ENCODE measurements around the gene WFDC12. TPM values are rescaled to one million over a fixed set of nuclear protein-coding genes. Genes with fewer than 3 reads are reported as not detected.

WFDC12 gene
- total and polyA plus RNA-seq, 7 donors, result 0.42 to 1.2 TPM; not detected in 5

DNA sequence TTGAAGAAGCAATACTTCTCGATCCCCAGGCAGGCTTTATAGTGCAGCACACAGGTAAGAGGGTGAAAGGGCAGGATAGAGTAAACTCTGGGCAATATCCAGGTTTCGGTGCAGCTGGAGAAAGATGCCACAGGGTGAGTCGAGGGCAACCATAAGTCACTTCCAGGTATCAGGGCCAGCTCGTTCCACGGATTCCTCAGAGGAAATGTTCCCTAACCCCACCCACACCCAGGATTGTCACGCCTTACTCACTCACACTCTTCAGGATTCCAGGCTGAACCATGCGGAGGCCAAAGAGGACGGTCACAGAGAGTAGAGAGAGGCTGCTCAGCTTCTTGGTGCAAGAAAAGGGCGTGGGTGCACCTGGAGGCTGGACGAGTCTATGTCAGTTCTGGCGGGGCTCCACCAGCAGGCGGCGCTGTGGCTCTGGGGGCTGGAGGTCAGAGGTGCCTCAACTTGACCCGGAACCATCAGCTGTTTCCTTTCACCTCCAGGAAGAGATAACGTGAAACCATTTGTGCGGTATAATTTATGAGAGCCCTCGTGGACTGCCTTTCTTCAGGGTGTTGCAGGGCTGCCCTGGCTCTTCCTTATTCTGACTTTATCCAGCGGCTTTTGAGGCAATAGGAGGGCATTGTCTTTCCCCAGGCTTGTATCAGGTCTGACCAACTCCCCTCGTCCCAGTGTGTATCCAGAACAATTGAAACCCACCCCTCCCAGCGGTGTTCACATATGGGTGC lies 14.5 kb upstream of the WFDC12 start:
- DNase-seq, result no peak
- 18 to 37% methylated on average over 20 of the region's 20 CpGs for WGBS, 2 donors
- Histone ChIP-seq H3K27me3 (peaks cover 0 to 6% (median 0%) of the 10 kb centered on the region in 3 donors), H3K4me3 (no peak overlapping the region), H3K36me3 (no peaks in the 10 kb centered on the region), H3K27ac (no peak overlapping the region), H3K9me3 (no peaks in the 10 kb centered on the region), H3K4me1 (no peaks in the 10 kb centered on the region)
- TF ChIP-seq EP300 (IDR thresholded peaks at IDR 0.05) (no peak), POLR2A (IDR thresholded peaks at IDR 0.05) (no peak), POLR2AphosphoS5 (IDR thresholded peaks at IDR 0.05) (no peak), CTCF (IDR thresholded peaks at IDR 0.05) (peak in 3 of 4 experiments; percentile 23 to 62 (median 28))
- intact Hi-C loops (cut with DNase I), result no loop called here

GRCh38 chr20:45136911-45137310 lies 12.6 kb upstream of the WFDC12 start:
- no peak for DNase-seq
- Histone ChIP-seq H3K27me3 (peaks cover 0 to 6% (median 0%) of the 10 kb centered on the region in 3 donors), H3K36me3 (no peaks in the 10 kb centered on the region), H3K27ac (no peak overlapping the region), H3K4me1 (no peaks in the 10 kb centered on the region), H3K9me3 (no peaks in the 10 kb centered on the region), H3K4me3 (no peak overlapping the region)
- WGBS, 2 donors, result 40 to 60% methylated on average over 2 of the region's 2 CpGs
- TF ChIP-seq POLR2AphosphoS5 (IDR thresholded peaks at IDR 0.05) (no peak), POLR2A (IDR thresholded peaks at IDR 0.05) (no peak), CTCF (IDR thresholded peaks at IDR 0.05) (no peak), EP300 (IDR thresholded peaks at IDR 0.05) (no peak)
- intact Hi-C loops (cut with DNase I), result no loop called here

DNA sequence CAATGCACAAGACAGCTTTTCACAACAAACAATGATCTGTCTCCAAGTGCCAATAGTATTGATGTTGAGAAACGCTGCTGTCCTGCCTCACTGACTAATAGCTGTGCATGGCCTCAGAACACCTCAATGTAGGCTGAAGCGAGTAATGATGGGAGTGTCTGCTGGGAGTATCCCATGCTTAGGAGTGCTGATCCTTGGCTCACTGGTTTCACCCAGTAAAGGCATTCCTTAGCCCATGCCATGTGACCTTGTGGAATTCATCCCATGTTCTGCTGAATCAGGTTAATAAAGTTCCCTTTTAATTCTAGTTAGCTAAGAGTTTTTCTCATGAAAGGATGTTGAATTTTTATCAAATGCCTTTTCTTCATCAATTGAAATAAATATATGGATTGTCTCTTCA lies 3.8 kb upstream of the WFDC12 start:
- intact Hi-C loops (cut with DNase I), result no loop called here
- TF ChIP-seq EP300 (IDR thresholded peaks at IDR 0.05) (no peak), CTCF (IDR thresholded peaks at IDR 0.05) (no peak), POLR2AphosphoS5 (IDR thresholded peaks at IDR 0.05) (no peak), POLR2A (IDR thresholded peaks at IDR 0.05) (no peak)
- H3K27me3 ChIP-seq, result no peaks in the 10 kb centered on the region
- no peak overlapping the region for H3K27ac ChIP-seq
- H3K36me3 ChIP-seq, result no peaks in the 10 kb centered on the region
- no peak for DNase-seq
- H3K9me3 ChIP-seq, result no peaks in the 10 kb centered on the region
- H3K4me1 ChIP-seq, result no peaks in the 10 kb centered on the region
- no peak overlapping the region for H3K4me3 ChIP-seq
- 68 to 77% methylated on average over 2 of the region's 2 CpGs for WGBS, 2 donors

- TF ChIP-seq EP300 (IDR thresholded peaks at IDR 0.05) (no peak), CTCF (IDR thresholded peaks at IDR 0.05) (no peak), POLR2AphosphoS5 (IDR thresholded peaks at IDR 0.05) (no peak), POLR2A (IDR thresholded peaks at IDR 0.05) (no peak)
- intact Hi-C loops (cut with DNase I), result no loop called here
- DNase-seq, result no peak
- Histone ChIP-seq H3K9me3 (peaks cover 0 to 3% (median 0%) of the 10 kb centered on the region in 4 donors), H3K4me3 (no peak overlapping the region), H3K27ac (no peak overlapping the region), H3K4me1 (no peaks in the 10 kb centered on the region), H3K27me3 (peaks cover 0 to 12% (median 0%) of the 10 kb centered on the region in 3 donors), H3K36me3 (no peaks in the 10 kb centered on the region)
- 91 to 96% methylated on average over 2 of the region's 2 CpGs for WGBS, 2 donors
These were observed 2.9 kb downstream of the WFDC12 start for GRCh38 chr20:45121388-45121787.
